Measurements from ENCODE around the gene LDB1. TPM values are rescaled to one million over a fixed set of nuclear protein-coding genes. Genes with fewer than 3 reads are reported as not detected.

LDB1 gene
- polyA plus RNA-seq, 1 donor, result 62.4 TPM

GRCh38 chr10:102112210-102112817 is 7.9 kb downstream of the LDB1 start:
- Histone ChIP-seq H3K27me3 (ENCODE audit: control insufficient read depth, insufficient read depth, low read length) (no peaks in the 10 kb centered on the region), H3K4me3 (ENCODE audit: low read length) (no peak overlapping the region), H3K4me1 (ENCODE audit: control insufficient read depth, insufficient read depth, low read length) (peaks cover 32% of the 10 kb centered on the region), H3K9me3 (ENCODE audit: control insufficient read depth, low read depth, low read length) (no peaks in the 10 kb centered on the region), H3K27ac (ENCODE audit: low read length) (no peak overlapping the region), H3K36me3 (ENCODE audit: control insufficient read depth, insufficient read depth, low read length) (peaks cover 46% of the 10 kb centered on the region)
- peak in 1 of 2 donors; percentile 4 for DNase-seq
- WGBS (ENCODE audit: insufficient coverage, low lambda C conversion rate), result no CpG with 5 or more reads among the region's 3 CpGs

GRCh38 chr10:102111276-102111675 is 8.9 kb downstream of the LDB1 start:
- Histone ChIP-seq H3K36me3 (ENCODE audit: control insufficient read depth, insufficient read depth, low read length) (peaks cover 55% of the 10 kb centered on the region), H3K27ac (ENCODE audit: low read length) (no peak overlapping the region), H3K27me3 (ENCODE audit: control insufficient read depth, insufficient read depth, low read length) (no peaks in the 10 kb centered on the region), H3K4me3 (ENCODE audit: low read length) (no peak overlapping the region), H3K9me3 (ENCODE audit: control insufficient read depth, low read depth, low read length) (no peaks in the 10 kb centered on the region), H3K4me1 (ENCODE audit: control insufficient read depth, insufficient read depth, low read length) (peaks cover 22% of the 10 kb centered on the region)
- WGBS (ENCODE audit: insufficient coverage, low lambda C conversion rate), result no CpG with 5 or more reads among the region's 12 CpGs
- DNase-seq, result no peak

- Histone ChIP-seq H3K4me1 (ENCODE audit: control insufficient read depth, insufficient read depth, low read length) (peaks cover 11% of the 10 kb centered on the region), H3K36me3 (ENCODE audit: control insufficient read depth, insufficient read depth, low read length) (peaks cover 57% of the 10 kb centered on the region), H3K4me3 (ENCODE audit: low read length) (no peak overlapping the region), H3K27ac (ENCODE audit: low read length) (no peak overlapping the region), H3K9me3 (ENCODE audit: control insufficient read depth, low read depth, low read length) (no peaks in the 10 kb centered on the region), H3K27me3 (ENCODE audit: control insufficient read depth, insufficient read depth, low read length) (no peaks in the 10 kb centered on the region)
- DNase-seq, result no peak
- 89% methylated on average over 3 of the region's 24 CpGs for WGBS (ENCODE audit: insufficient coverage, low lambda C conversion rate)
Measured at GRCh38 chr10:102109166-102110116, 10.7 kb downstream of the LDB1 start.

- no peak overlapping the region for H3K4me3 ChIP-seq (ENCODE audit: low read length)
- peak in 1 of 2 donors; percentile 8 for DNase-seq
- no peak overlapping the region for H3K27ac ChIP-seq (ENCODE audit: low read length)
- H3K36me3 ChIP-seq (ENCODE audit: control insufficient read depth, insufficient read depth, low read length), result peaks cover 60% of the 10 kb centered on the region
- H3K27me3 ChIP-seq (ENCODE audit: control insufficient read depth, insufficient read depth, low read length), result no peaks in the 10 kb centered on the region
- WGBS (ENCODE audit: insufficient coverage, low lambda C conversion rate), result no CpG with 5 or more reads among the region's 2 CpGs
- no peaks in the 10 kb centered on the region for H3K4me1 ChIP-seq (ENCODE audit: control insufficient read depth, insufficient read depth, low read length)
- no peaks in the 10 kb centered on the region for H3K9me3 ChIP-seq (ENCODE audit: control insufficient read depth, low read depth, low read length)
Measured at GRCh38 chr10:102106998-102107397, 13.2 kb downstream of the LDB1 start.

GRCh38 chr10:102102421-102102820 is 17.7 kb downstream of the LDB1 start:
- H3K9me3 ChIP-seq (ENCODE audit: control insufficient read depth, low read depth, low read length), result no peaks in the 10 kb centered on the region
- WGBS (ENCODE audit: insufficient coverage, low lambda C conversion rate), result no CpG with 5 or more reads among the region's 1 CpG
- DNase-seq, result no peak
- no peak overlapping the region for H3K27ac ChIP-seq (ENCODE audit: low read length)
- H3K4me1 ChIP-seq (ENCODE audit: control insufficient read depth, insufficient read depth, low read length), result no peaks in the 10 kb centered on the region
- no peaks in the 10 kb centered on the region for H3K27me3 ChIP-seq (ENCODE audit: control insufficient read depth, insufficient read depth, low read length)
- H3K4me3 ChIP-seq (ENCODE audit: low read length), result no peak overlapping the region
- H3K36me3 ChIP-seq (ENCODE audit: control insufficient read depth, insufficient read depth, low read length), result peaks cover 15% of the 10 kb centered on the region

GRCh38 chr10:102101152-102101551 is 19.0 kb downstream of the LDB1 start:
- DNase-seq, result peak in 1 of 2 donors; percentile 8
- peaks cover 4% of the 10 kb centered on the region for H3K36me3 ChIP-seq (ENCODE audit: control insufficient read depth, insufficient read depth, low read length)
- no CpG with 5 or more reads among the region's 5 CpGs for WGBS (ENCODE audit: insufficient coverage, low lambda C conversion rate)

GRCh38 chr10:102096449-102096848 is 23.7 kb downstream of the LDB1 start:
- no peak for DNase-seq
- no peak overlapping the region for H3K4me3 ChIP-seq (ENCODE audit: low read length)
- no peaks in the 10 kb centered on the region for H3K4me1 ChIP-seq (ENCODE audit: control insufficient read depth, insufficient read depth, low read length)
- H3K36me3 ChIP-seq (ENCODE audit: control insufficient read depth, insufficient read depth, low read length), result no peaks in the 10 kb centered on the region
- WGBS (ENCODE audit: insufficient coverage, low lambda C conversion rate), result 93% methylated on average over 3 of the region's 7 CpGs
- H3K27ac ChIP-seq (ENCODE audit: low read length), result no peak overlapping the region
- no peaks in the 10 kb centered on the region for H3K27me3 ChIP-seq (ENCODE audit: control insufficient read depth, insufficient read depth, low read length)
- no peaks in the 10 kb centered on the region for H3K9me3 ChIP-seq (ENCODE audit: control insufficient read depth, low read depth, low read length)

More at GRCh38 chr10:102101152-102101551, 19.0 kb downstream of the LDB1 start:
- Histone ChIP-seq H3K27ac (ENCODE audit: low read length) (no peak overlapping the region), H3K9me3 (ENCODE audit: control insufficient read depth, low read depth, low read length) (no peaks in the 10 kb centered on the region), H3K4me3 (ENCODE audit: low read length) (no peak overlapping the region), H3K27me3 (ENCODE audit: control insufficient read depth, insufficient read depth, low read length) (no peaks in the 10 kb centered on the region), H3K4me1 (ENCODE audit: control insufficient read depth, insufficient read depth, low read length) (no peaks in the 10 kb centered on the region)

- no peaks in the 10 kb centered on the region for H3K36me3 ChIP-seq (ENCODE audit: control insufficient read depth, insufficient read depth, low read length)
- no peaks in the 10 kb centered on the region for H3K27me3 ChIP-seq (ENCODE audit: control insufficient read depth, insufficient read depth, low read length)
- DNase-seq, result no peak
- H3K9me3 ChIP-seq (ENCODE audit: control insufficient read depth, low read depth, low read length), result no peaks in the 10 kb centered on the region
- H3K27ac ChIP-seq (ENCODE audit: low read length), result no peak overlapping the region
- no peaks in the 10 kb centered on the region for H3K4me1 ChIP-seq (ENCODE audit: control insufficient read depth, insufficient read depth, low read length)
- no CpG with 5 or more reads among the region's 2 CpGs for WGBS (ENCODE audit: insufficient coverage, low lambda C conversion rate)
- no peak overlapping the region for H3K4me3 ChIP-seq (ENCODE audit: low read length)
Measured at GRCh38 chr10:102090772-102091171, 29.4 kb downstream of the LDB1 start.

GRCh38 chr10:102086196-102086595 is 34.0 kb downstream of the LDB1 start:
- no peaks in the 10 kb centered on the region for H3K4me1 ChIP-seq (ENCODE audit: control insufficient read depth, insufficient read depth, low read length)
- WGBS (ENCODE audit: insufficient coverage, low lambda C conversion rate), result no CpG with 5 or more reads among the region's 8 CpGs
- no peak overlapping the region for H3K27ac ChIP-seq (ENCODE audit: low read length)
- no peaks in the 10 kb centered on the region for H3K36me3 ChIP-seq (ENCODE audit: control insufficient read depth, insufficient read depth, low read length)
- H3K4me3 ChIP-seq (ENCODE audit: low read length), result no peak overlapping the region
- DNase-seq, result no peak
- H3K9me3 ChIP-seq (ENCODE audit: control insufficient read depth, low read depth, low read length), result no peaks in the 10 kb centered on the region
- H3K27me3 ChIP-seq (ENCODE audit: control insufficient read depth, insufficient read depth, low read length), result no peaks in the 10 kb centered on the region

- Histone ChIP-seq H3K4me3 (ENCODE audit: low read length) (no peak overlapping the region), H3K27ac (ENCODE audit: low read length) (no peak overlapping the region), H3K9me3 (ENCODE audit: control insufficient read depth, low read depth, low read length) (no peaks in the 10 kb centered on the region), H3K27me3 (ENCODE audit: control insufficient read depth, insufficient read depth, low read length) (no peaks in the 10 kb centered on the region), H3K36me3 (ENCODE audit: control insufficient read depth, insufficient read depth, low read length) (no peaks in the 10 kb centered on the region), H3K4me1 (ENCODE audit: control insufficient read depth, insufficient read depth, low read length) (no peaks in the 10 kb centered on the region)
- DNase-seq, result no peak
- WGBS (ENCODE audit: insufficient coverage, low lambda C conversion rate), result no CpG with 5 or more reads among the region's 3 CpGs
Measured at GRCh38 chr10:102085336-102085735, 34.8 kb downstream of the LDB1 start.

Measured in large intestine (tissue), 3 donors.